ENCODE measurements around the gene PCDH1.

DNA sequence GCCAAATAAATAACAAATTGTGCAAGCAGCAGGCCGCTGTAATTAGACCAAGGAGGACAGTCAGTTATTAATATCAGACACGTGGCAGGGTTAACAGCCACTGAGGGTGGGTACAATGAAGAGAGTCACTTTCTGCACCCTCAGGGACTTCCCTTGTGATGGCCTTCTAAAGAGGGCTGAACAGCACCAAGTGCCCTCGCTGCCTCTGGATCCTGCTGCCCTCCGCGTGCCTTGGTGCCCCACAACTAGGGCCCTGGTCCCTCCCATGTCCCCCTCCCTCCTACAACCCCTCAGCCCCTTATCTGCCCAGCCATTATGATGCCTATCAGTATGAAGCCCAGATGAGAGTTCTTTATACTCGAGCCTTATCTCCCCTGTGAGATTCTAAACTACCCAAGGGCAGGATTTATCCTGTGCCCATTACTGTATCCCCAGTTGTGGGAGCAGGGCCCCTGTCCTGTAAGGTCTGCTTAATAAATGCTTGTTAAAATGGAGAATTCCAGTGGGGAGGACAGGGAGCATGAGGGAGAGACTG lies 37.3 kb downstream of the PCDH1 start:
- TF ChIP-seq, protein P1, sequence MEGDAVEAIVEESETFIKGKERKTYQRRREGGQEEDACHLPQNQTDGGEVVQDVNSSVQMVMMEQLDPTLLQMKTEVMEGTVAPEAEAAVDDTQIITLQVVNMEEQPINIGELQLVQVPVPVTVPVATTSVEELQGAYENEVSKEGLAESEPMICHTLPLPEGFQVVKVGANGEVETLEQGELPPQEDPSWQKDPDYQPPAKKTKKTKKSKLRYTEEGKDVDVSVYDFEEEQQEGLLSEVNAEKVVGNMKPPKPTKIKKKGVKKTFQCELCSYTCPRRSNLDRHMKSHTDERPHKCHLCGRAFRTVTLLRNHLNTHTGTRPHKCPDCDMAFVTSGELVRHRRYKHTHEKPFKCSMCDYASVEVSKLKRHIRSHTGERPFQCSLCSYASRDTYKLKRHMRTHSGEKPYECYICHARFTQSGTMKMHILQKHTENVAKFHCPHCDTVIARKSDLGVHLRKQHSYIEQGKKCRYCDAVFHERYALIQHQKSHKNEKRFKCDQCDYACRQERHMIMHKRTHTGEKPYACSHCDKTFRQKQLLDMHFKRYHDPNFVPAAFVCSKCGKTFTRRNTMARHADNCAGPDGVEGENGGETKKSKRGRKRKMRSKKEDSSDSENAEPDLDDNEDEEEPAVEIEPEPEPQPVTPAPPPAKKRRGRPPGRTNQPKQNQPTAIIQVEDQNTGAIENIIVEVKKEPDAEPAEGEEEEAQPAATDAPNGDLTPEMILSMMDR (IDR thresholded peaks at IDR 0.05; ENCODE audit: low read depth, low read length) = no peak
- TF ChIP-seq, protein P2, sequence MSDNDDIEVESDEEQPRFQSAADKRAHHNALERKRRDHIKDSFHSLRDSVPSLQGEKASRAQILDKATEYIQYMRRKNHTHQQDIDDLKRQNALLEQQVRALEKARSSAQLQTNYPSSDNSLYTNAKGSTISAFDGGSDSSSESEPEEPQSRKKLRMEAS (IDR thresholded peaks at IDR 0.05; ENCODE audit: low read depth, low read length) = no peak
- TF ChIP-seq POLR2A (IDR thresholded peaks at IDR 0.05; ENCODE audit: extremely low read depth, insufficient read length) = no peak
